ENCODE data around the gene ADM5. TPM values are rescaled to one million over a fixed set of nuclear protein-coding genes. Genes with fewer than 3 reads are reported as not detected.

ADM5 gene
- total RNA-seq, 1 donor from 2014 or later, result 0.49 TPM

DNA sequence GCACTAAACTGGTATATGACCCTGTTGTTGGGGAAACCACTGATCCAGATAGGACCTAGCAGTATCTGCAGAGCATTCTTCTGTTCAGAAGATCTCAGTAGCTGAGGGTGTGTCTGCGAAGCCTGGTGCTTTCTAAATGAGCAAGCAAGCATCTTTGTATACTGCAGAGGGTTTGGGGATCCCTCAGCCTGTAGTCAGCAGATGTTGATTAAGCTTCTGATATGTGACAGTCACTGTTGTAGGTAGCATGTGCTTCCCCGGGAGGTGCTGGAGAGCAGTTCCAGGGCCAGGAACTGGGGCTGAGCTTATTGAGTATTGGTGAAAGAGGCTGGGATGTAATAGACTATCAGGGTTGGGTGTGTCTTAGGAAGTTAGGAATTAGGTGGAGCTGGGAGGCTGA, 45.9 kb upstream of the ADM5 start:
- Histone ChIP-seq H3K36me3 (peaks cover 35% of the 10 kb centered on the region), H3K4me1 (peaks cover 62% of the 10 kb centered on the region), H3K27ac (replicated peaks) (no peak overlapping the region), H3K9me3 (replicated peaks) (no peaks in the 10 kb centered on the region), H3K27me3 (ENCODE audit: low read depth) (no peaks in the 10 kb centered on the region), H3K4me3 (peak overlapping the region; percentile 98)
- TF ChIP-seq, protein P1, sequence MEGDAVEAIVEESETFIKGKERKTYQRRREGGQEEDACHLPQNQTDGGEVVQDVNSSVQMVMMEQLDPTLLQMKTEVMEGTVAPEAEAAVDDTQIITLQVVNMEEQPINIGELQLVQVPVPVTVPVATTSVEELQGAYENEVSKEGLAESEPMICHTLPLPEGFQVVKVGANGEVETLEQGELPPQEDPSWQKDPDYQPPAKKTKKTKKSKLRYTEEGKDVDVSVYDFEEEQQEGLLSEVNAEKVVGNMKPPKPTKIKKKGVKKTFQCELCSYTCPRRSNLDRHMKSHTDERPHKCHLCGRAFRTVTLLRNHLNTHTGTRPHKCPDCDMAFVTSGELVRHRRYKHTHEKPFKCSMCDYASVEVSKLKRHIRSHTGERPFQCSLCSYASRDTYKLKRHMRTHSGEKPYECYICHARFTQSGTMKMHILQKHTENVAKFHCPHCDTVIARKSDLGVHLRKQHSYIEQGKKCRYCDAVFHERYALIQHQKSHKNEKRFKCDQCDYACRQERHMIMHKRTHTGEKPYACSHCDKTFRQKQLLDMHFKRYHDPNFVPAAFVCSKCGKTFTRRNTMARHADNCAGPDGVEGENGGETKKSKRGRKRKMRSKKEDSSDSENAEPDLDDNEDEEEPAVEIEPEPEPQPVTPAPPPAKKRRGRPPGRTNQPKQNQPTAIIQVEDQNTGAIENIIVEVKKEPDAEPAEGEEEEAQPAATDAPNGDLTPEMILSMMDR (IDR thresholded peaks at IDR 0.05; ENCODE audit: borderline replicate concordance), result no peak
- intact Hi-C loops (cut with micrococcal nuclease), result no loop called here
- no peak for DNase-seq

DNA sequence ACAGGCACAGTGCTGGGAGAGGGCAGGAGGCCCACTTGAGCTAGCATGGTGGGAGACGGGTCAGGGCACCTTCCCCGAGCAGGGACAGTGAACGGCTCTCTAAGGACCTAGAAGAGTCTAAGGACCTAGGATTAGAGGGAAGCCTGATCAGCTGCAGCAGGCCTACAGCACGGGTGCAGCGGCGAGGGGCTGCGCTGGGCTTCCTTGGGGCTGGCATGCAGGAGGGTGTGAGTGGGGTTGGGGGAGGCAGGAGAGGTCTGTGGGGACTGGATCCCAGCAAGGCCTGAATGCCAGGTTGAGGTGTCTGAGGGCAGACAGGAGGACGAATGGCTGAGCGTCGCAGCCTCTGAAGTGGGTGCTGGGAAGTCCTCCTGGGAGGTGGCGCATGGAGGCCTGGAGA, 43.8 kb upstream of the ADM5 start:
- H3K36me3 ChIP-seq, result peaks cover 56% of the 10 kb centered on the region
- DNase-seq, result no peak
- intact Hi-C loops (cut with micrococcal nuclease), result no loop called here

DNA sequence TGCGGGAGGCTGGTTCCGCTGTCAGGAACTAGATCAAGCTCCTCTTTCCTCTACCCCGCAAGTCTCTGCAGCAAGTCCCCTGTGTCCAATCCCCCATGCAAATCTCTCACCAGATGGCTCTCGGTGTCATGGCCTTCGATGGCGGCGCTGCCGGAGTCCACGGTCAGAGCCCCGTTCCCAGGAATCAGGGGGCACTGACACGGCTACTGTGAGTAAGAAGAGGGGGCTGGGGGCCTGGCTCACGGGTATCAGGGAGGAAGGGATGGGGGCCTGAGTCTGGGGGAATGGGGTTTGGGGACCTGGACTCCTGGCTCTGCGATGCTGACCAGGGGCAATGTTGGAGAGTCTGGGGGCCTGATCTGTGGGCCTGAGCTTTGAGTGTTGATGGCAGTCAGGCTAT, 43.4 kb upstream of the ADM5 start:
- peaks cover 58% of the 10 kb centered on the region for H3K36me3 ChIP-seq
- H3K9me3 ChIP-seq (replicated peaks), result no peaks in the 10 kb centered on the region
- H3K4me3 ChIP-seq, result no peak overlapping the region
- TF ChIP-seq, protein P1 (IDR thresholded peaks at IDR 0.05; ENCODE audit: borderline replicate concordance), result no peak
- H3K27ac ChIP-seq (replicated peaks), result no peak overlapping the region
- peaks cover 45% of the 10 kb centered on the region for H3K4me1 ChIP-seq
- no peaks in the 10 kb centered on the region for H3K27me3 ChIP-seq (ENCODE audit: low read depth)
- no peak for DNase-seq
- intact Hi-C loops (cut with micrococcal nuclease), result no loop called here

More for the DNA sequence above, 43.8 kb upstream of the ADM5 start:
- H3K9me3 ChIP-seq (replicated peaks), result no peaks in the 10 kb centered on the region
- no peak overlapping the region for H3K27ac ChIP-seq (replicated peaks)
- H3K4me3 ChIP-seq, result no peak overlapping the region
- H3K4me1 ChIP-seq, result peaks cover 48% of the 10 kb centered on the region
- TF ChIP-seq, protein P1 (IDR thresholded peaks at IDR 0.05; ENCODE audit: borderline replicate concordance), result no peak
- no peaks in the 10 kb centered on the region for H3K27me3 ChIP-seq (ENCODE audit: low read depth)

DNA sequence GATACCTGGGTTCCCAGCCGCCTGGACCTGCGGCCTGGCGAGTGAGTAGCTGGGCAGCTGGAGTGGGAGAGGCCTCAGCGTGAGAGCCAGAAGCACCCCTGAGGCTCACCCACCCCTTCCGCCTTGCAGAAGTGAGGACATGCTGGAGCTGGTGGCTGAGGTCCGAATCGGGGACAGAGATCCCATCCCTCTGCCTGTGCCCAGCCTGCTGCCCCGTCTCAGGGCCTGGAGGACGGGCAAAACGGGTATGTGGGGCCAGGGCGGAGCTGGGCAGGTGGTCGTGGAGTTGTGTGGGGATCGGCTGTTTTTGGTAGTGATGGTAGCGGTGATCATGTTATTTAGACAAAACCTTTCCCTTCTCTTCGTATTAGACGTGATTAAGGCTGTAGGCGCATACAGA, 42.8 kb upstream of the ADM5 start:
- DNase-seq, result no peak
- H3K4me1 ChIP-seq, result peaks cover 39% of the 10 kb centered on the region
- no peak overlapping the region for H3K4me3 ChIP-seq
- H3K27me3 ChIP-seq (ENCODE audit: low read depth), result no peaks in the 10 kb centered on the region
- no peaks in the 10 kb centered on the region for H3K9me3 ChIP-seq (replicated peaks)
- intact Hi-C loops (cut with micrococcal nuclease), result no loop called here
- H3K27ac ChIP-seq (replicated peaks), result no peak overlapping the region
- peaks cover 64% of the 10 kb centered on the region for H3K36me3 ChIP-seq
- TF ChIP-seq, protein P1 (IDR thresholded peaks at IDR 0.05; ENCODE audit: borderline replicate concordance), result no peak

DNA sequence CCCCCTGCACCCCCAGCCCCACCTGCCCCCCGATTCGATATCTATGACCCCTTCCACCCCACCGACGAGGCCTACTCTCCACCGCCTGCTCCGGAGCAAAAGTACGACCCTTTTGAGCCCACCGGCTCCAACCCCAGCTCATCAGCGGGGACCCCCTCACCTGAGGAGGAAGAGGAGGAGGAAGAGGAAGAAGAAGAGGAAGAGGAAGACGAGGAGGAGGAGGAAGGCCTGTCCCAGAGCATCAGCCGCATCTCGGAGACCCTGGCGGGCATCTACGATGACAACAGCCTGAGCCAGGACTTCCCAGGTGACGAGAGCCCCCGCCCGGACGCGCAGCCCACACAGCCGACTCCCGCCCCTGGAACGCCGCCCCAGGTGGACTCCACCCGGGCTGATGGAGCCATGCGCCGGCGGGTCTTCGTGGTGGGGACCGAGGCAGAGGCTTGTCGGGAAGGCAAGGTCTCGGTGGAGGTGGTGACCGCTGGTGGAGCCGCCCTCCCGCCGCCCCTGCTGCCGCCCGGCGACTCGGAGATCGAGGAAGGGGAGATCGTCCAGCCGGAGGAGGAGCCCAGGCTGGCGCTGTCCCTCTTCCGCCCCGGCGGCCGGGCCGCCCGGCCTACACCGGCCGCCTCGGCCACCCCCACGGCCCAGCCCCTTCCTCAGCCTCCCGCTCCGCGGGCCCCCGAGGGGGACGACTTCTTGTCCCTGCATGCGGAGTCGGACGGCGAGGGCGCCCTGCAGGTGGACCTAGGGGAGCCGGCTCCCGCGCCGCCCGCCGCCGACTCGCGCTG, 38.2 kb upstream of the ADM5 start:
- TF ChIP-seq, protein P1 (IDR thresholded peaks at IDR 0.05; ENCODE audit: borderline replicate concordance), result no peak
- no peak overlapping the region for H3K4me3 ChIP-seq
- no peaks in the 10 kb centered on the region for H3K9me3 ChIP-seq (replicated peaks)
- DNase-seq, result no peak
- no peak overlapping the region for H3K27ac ChIP-seq (replicated peaks)
- H3K4me1 ChIP-seq, result no peaks in the 10 kb centered on the region
- peaks cover 93% of the 10 kb centered on the region for H3K36me3 ChIP-seq
- intact Hi-C loops (cut with micrococcal nuclease), result no loop called here
- no peaks in the 10 kb centered on the region for H3K27me3 ChIP-seq (ENCODE audit: low read depth)

Data from left ventricle myocardium inferior (tissue), 1 donor.